Activated CD4-positive, alpha-beta T cell treated with anti-CD3 and anti-CD28 coated beads, Interleukin-2, amount 10 ng/mL, durations not matched to agents 7 days and 5 days (primary cell): ENCODE data around the gene SPAAR. TPM values are rescaled to one million over a fixed set of nuclear protein-coding genes. Genes with fewer than 3 reads are reported as not detected.
A peak's percentile ranks its signal among the peaks of the same experiment; 100 is the strongest.

Experiments used
- CTCF ChIA-PET: fragments of 350-600 bp; sonication (Branson Sonifier 250); formaldehyde crosslinking; loops from one replicate; lab custom pipeline; 2021; ENCODE audit warnings: antibody characterized with exemption; lab: Charles Lee
- POLR2A ChIA-PET: fragments of 350-600 bp; sonication (Branson Sonifier 250); formaldehyde crosslinking; loops from one replicate; lab custom pipeline; 2021; ENCODE audit warnings: antibody characterized with exemption; lab: Charles Lee
- DNase-seq: peaks from one replicate; pipeline ENCODE4 v3.0.0-alpha.2; 2020
- H3K27ac Mint-ChIP-seq: one replicate; pipeline ENCODE4 v1.8.0; 2021; ENCODE audit warnings: mild to moderate bottlenecking, moderate library complexity, mixed read lengths
- H3K27me3 Mint-ChIP-seq: one replicate; pipeline ENCODE4 v1.8.0; 2021; ENCODE audit warnings: mixed read lengths
- H3K36me3 Mint-ChIP-seq: one replicate; pipeline ENCODE4 v1.8.0; 2021; ENCODE audit warnings: low read depth, mixed read lengths
- H3K4me1 Mint-ChIP-seq: one replicate; pipeline ENCODE4 v1.8.0; 2021; ENCODE audit warnings: mixed read lengths
- H3K4me3 Mint-ChIP-seq: one replicate; pipeline ENCODE4 v1.8.0; 2021; ENCODE audit warnings: mild to moderate bottlenecking, moderate library complexity, mixed read lengths
- H3K9me3 Mint-ChIP-seq: one replicate; pipeline ENCODE4 v1.8.0; 2021; ENCODE audit warnings: mixed read lengths
- total RNA-seq, 2 experiments: library from RNA; stranded (reverse); gene quantifications; one replicate each; pipeline ENCODE4 v1.2.3, GENCODE V29; 2021

Gene SPAAR, protein sequence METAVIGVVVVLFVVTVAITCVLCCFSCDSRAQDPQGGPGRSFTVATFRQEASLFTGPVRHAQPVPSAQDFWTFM
- total RNA-seq = not detected

GRCh38 chr9:35909274-35909673, at the start of gene SPAAR:
Gene SPAAR, plus strand, starts transcription at chr9:35909490. Its CDS starts 974 bp downstream, at chr9:35910464.
- Mint-ChIP-seq H3K27ac (peak within 1 kb of the TSS; percentile 97), H3K4me1 (peaks cover 50% of the 10 kb centered on the region)
- POLR2A ChIA-PET = no interaction called here

GRCh38 chr9:35859990-35860339, 49.3 kb upstream of the SPAAR start:
- Mint-ChIP-seq H3K27ac (no peak overlapping the region), H3K4me1 (peaks cover 4% of the 10 kb centered on the region), H3K4me3 (no peak overlapping the region), H3K27me3 (peaks cover 7% of the 10 kb centered on the region), H3K36me3 (no peaks in the 10 kb centered on the region), H3K9me3 (no peaks in the 10 kb centered on the region)
- no peak for DNase-seq
- POLR2A ChIA-PET = no interaction called here
- CTCF ChIA-PET = no interaction called here

More at GRCh38 chr9:35909274-35909673, at the start of gene SPAAR:
- Mint-ChIP-seq H3K9me3 (no peaks in the 10 kb centered on the region), H3K36me3 (peaks cover 1% of the 10 kb centered on the region), H3K27me3 (no peaks in the 10 kb centered on the region), H3K4me3 (no peak within 1 kb of the TSS)
- CTCF ChIA-PET = no interaction called here
- no peak for DNase-seq

- POLR2A ChIA-PET = no interaction called here
- no peak for DNase-seq
- Mint-ChIP-seq H3K9me3 (no peaks in the 10 kb centered on the region), H3K27ac (no peak overlapping the region), H3K4me3 (no peak overlapping the region), H3K36me3 (no peaks in the 10 kb centered on the region), H3K4me1 (peaks cover 4% of the 10 kb centered on the region), H3K27me3 (peaks cover 9% of the 10 kb centered on the region)
- CTCF ChIA-PET = interaction anchor here (0.7 to 0.9 kb wide), 3 partner anchors 21 to 36 kb away, joined by 3 to 5 read pairs (median 3); no protein-coding TSS in a partner anchor
Measured at GRCh38 chr9:35861161-35861897, 48.0 kb upstream of the SPAAR start.

DNA sequence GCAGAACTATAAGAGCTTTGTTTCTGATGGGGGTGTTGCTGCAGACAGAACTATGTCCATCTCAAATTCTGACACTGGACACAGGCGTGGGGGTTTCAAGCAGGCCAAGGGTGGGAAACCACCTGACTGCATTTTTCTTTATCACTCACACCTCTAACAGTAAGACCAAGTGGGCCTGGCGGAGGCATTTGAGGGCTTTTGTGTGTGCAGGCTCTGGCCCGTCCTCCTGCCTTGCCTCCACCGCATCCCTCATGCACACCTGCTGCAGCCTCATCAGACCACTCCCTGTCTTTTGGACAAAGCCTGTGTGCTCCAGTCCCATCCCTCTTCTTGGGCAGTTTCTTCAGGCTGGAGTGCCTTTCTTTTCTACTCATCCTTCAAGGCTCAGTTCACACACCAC, 47.0 kb upstream of the SPAAR start:
- ChIA-PET POLR2A (no interaction called here), CTCF (interaction anchor here (1.1 kb wide), 1 partner anchor 72 kb away, joined by 3 read pairs; no protein-coding TSS in a partner anchor)
- H3K9me3 Mint-ChIP-seq = no peaks in the 10 kb centered on the region
- peaks cover 4% of the 10 kb centered on the region for H3K4me1 Mint-ChIP-seq
- no peak overlapping the region for H3K27ac Mint-ChIP-seq
- H3K36me3 Mint-ChIP-seq = no peaks in the 10 kb centered on the region
- no peak for DNase-seq
- H3K4me3 Mint-ChIP-seq = no peak overlapping the region
- peaks cover 9% of the 10 kb centered on the region for H3K27me3 Mint-ChIP-seq

DNA sequence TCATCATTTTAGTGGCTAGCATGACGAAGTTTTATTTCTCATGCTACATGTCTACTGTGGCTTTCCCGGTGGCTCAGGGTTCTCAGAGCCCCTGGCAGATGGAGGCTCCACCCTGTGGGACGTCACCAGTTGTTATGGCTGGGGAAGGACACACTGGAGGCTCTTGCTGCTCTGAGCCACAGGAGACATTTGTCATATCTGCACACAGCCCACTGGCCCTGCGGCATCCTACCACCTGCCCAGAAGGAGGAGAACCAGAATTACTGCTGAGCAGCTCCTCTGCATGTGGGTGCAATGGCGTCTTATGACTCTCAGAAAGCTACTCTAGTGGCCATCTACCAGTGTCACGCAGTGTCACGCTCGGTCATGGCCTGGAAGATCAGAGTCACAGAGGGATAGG, 45.7 kb upstream of the SPAAR start:
- peaks cover 9% of the 10 kb centered on the region for H3K27me3 Mint-ChIP-seq
- DNase-seq = no peak
- POLR2A ChIA-PET = no interaction called here
- CTCF ChIA-PET = interaction anchor here (1.0 to 1.1 kb wide), 2 partner anchors 9 to 73 kb away, joined by 3 read pairs; no protein-coding TSS in a partner anchor
- no peak overlapping the region for H3K4me3 Mint-ChIP-seq
- no peaks in the 10 kb centered on the region for H3K36me3 Mint-ChIP-seq
- H3K9me3 Mint-ChIP-seq = no peaks in the 10 kb centered on the region
- no peak overlapping the region for H3K27ac Mint-ChIP-seq
- peaks cover 2% of the 10 kb centered on the region for H3K4me1 Mint-ChIP-seq

GRCh38 chr9:35864695-35865255, 44.5 kb upstream of the SPAAR start:
- no peaks in the 10 kb centered on the region for H3K4me1 Mint-ChIP-seq
- no peak overlapping the region for H3K27ac Mint-ChIP-seq
- H3K9me3 Mint-ChIP-seq = no peaks in the 10 kb centered on the region
- no peak overlapping the region for H3K4me3 Mint-ChIP-seq
- H3K36me3 Mint-ChIP-seq = no peaks in the 10 kb centered on the region
- ChIA-PET POLR2A (no interaction called here), CTCF (interaction anchor here (1.0 kb wide), 1 partner anchor 10 kb away, joined by 3 read pairs; no protein-coding TSS in a partner anchor)
- no peak for DNase-seq
- H3K27me3 Mint-ChIP-seq = peaks cover 9% of the 10 kb centered on the region

DNA sequence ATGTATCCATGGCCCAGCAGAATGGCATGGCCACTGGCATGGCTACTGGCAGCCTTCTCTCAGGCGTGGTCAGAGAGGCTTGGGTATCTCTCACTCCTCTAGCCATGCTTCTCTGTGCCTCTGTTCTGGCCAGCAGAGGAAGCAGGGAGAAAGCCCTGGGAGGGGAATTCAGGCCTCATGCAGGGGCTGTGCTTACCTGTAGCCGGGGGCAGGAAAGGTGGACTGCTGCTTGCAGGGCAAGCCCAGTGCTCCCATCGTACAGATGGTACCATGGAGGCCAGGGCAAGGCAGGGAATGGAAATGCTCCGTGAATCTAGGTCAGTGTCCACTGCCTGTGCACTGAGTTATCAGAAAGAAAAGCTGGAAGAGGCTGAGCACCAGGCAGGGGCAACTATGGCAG, 41.8 kb upstream of the SPAAR start:
- no peaks in the 10 kb centered on the region for H3K36me3 Mint-ChIP-seq
- CTCF ChIA-PET = no interaction called here
- H3K4me3 Mint-ChIP-seq = no peak overlapping the region
- no peaks in the 10 kb centered on the region for H3K4me1 Mint-ChIP-seq
- DNase-seq = no peak
- H3K9me3 Mint-ChIP-seq = no peaks in the 10 kb centered on the region
- POLR2A ChIA-PET = no interaction called here
- H3K27me3 Mint-ChIP-seq = peaks cover 2% of the 10 kb centered on the region
- H3K27ac Mint-ChIP-seq = no peak overlapping the region

GRCh38 chr9:35868933-35869332, 40.4 kb upstream of the SPAAR start:
- Mint-ChIP-seq H3K27me3 (peaks cover 2% of the 10 kb centered on the region), H3K9me3 (no peaks in the 10 kb centered on the region), H3K27ac (no peak overlapping the region), H3K4me1 (no peaks in the 10 kb centered on the region), H3K4me3 (no peak overlapping the region), H3K36me3 (no peaks in the 10 kb centered on the region)
- ChIA-PET CTCF (no interaction called here), POLR2A (no interaction called here)
- DNase-seq = no peak

DNA sequence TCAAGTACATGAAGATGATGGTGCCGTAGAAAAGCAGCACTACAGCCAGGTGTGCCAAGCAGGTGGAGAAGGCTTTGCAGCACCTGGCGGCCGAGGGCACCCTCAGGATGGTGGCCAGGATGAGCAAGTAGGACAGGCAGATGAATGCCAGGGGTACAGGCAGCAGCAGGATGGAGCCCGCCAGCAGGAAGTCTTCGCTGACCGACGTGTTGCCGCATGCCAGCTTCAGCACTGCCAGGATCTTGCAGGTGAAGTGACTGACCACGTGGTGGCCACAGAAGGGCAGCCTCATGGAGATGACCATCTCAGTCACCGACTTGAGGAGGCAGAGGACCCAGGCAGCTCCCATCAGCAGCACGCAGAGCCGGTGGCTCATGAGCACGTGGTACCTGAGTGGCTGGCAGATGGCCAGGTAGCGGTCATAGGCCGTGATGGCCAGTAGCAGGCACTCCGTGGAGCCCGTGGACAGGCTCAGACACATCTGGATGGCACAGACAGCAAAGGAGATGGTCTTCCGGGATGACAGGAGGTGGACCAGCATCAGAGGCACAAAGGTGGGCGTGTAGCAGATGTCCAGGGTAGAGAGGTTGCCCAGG, 39.6 kb upstream of the SPAAR start:
- Mint-ChIP-seq H3K4me1 (no peaks in the 10 kb centered on the region), H3K27ac (peak overlapping the region; percentile 26), H3K9me3 (no peaks in the 10 kb centered on the region), H3K27me3 (peaks cover 3% of the 10 kb centered on the region), H3K4me3 (no peak overlapping the region), H3K36me3 (no peaks in the 10 kb centered on the region)
- ChIA-PET CTCF (no interaction called here), POLR2A (no interaction called here)
- no peak for DNase-seq

GRCh38 chr9:35870351-35870923, 38.9 kb upstream of the SPAAR start, which contains the start of gene OR13J1:
Gene OR13J1, minus strand, starts transcription at chr9:35870401. Its CDS starts 0 bp downstream, at chr9:35870401.
- H3K27me3 Mint-ChIP-seq = peaks cover 8% of the 10 kb centered on the region
- H3K4me3 Mint-ChIP-seq = no peak within 1 kb of the TSS
- POLR2A ChIA-PET = no interaction called here
- CTCF ChIA-PET = interaction anchor here (1.2 kb wide), 1 partner anchor 12 kb away, joined by 3 read pairs; no protein-coding TSS in a partner anchor
- no peaks in the 10 kb centered on the region for H3K9me3 Mint-ChIP-seq
- H3K27ac Mint-ChIP-seq = peak within 1 kb of the TSS; percentile 26
- DNase-seq = no peak
- H3K4me1 Mint-ChIP-seq = no peaks in the 10 kb centered on the region
- H3K36me3 Mint-ChIP-seq = no peaks in the 10 kb centered on the region

- no peak overlapping the region for H3K27ac Mint-ChIP-seq
- no peak overlapping the region for H3K4me3 Mint-ChIP-seq
- H3K36me3 Mint-ChIP-seq = no peaks in the 10 kb centered on the region
- no peaks in the 10 kb centered on the region for H3K4me1 Mint-ChIP-seq
- H3K9me3 Mint-ChIP-seq = no peaks in the 10 kb centered on the region
- no peak for DNase-seq
- POLR2A ChIA-PET = no interaction called here
- H3K27me3 Mint-ChIP-seq = peaks cover 12% of the 10 kb centered on the region
- CTCF ChIA-PET = interaction anchor here (1.2 kb wide), 1 partner anchor 11 kb away, joined by 3 read pairs; no protein-coding TSS in a partner anchor
Measured at GRCh38 chr9:35871545-35871944, 37.7 kb upstream of the SPAAR start.

- Mint-ChIP-seq H3K4me3 (no peak overlapping the region), H3K27ac (no peak overlapping the region), H3K36me3 (no peaks in the 10 kb centered on the region), H3K27me3 (peaks cover 15% of the 10 kb centered on the region), H3K9me3 (peaks cover 4% of the 10 kb centered on the region), H3K4me1 (no peaks in the 10 kb centered on the region)
- CTCF ChIA-PET = interaction anchor here (0.6 kb wide), 1 partner anchor 1250 kb away, joined by 5 read pairs; no protein-coding TSS in a partner anchor
- DNase-seq = no peak
- POLR2A ChIA-PET = no interaction called here
Measured at GRCh38 chr9:35872505-35872904, 36.8 kb upstream of the SPAAR start.
